Activated T-helper 2 cell treated with anti-CD3 and anti-CD28 coated beads, Interferon-gamma antibody, Interleukin-2, Interleukin-4, amounts not matched to agents 10 μg/mL and 5 μg/mL and 100 μg/mL, durations not matched to agents 14 hours and 24 hours and 36 hours (primary cell): ENCODE results near the gene CDKN2AIP. TPM values are rescaled to one million over a fixed set of nuclear protein-coding genes. Genes with fewer than 3 reads are reported as not detected.
"Not testable (repeated sequence)": the region's sequence is repeated elsewhere in the genome, so short reads cannot be mapped to it uniquely, and the experiment has no call there.

Source experiments
- DNase-seq: peaks from one replicate; pipeline ENCODE4 v3.0.0; 2021; ENCODE audit warnings: low spot score
- H3K27ac Mint-ChIP-seq: one replicate; pipeline ENCODE4 v1.8.0; 2021; ENCODE audit warnings: mixed read lengths
- H3K27me3 Mint-ChIP-seq: one replicate; pipeline ENCODE4 v1.8.0; 2021; ENCODE audit warnings: low read depth, mixed read lengths
- H3K36me3 Mint-ChIP-seq: one replicate; pipeline ENCODE4 v1.8.0; 2021; ENCODE audit warnings: low read depth, mixed read lengths
- H3K4me1 Mint-ChIP-seq: one replicate; pipeline ENCODE4 v1.8.0; 2021; ENCODE audit warnings: low read depth, mixed read lengths
- H3K4me3 Mint-ChIP-seq: one replicate; pipeline ENCODE4 v1.8.0; 2021; ENCODE audit warnings: low read depth, mild to moderate bottlenecking, moderate library complexity, mixed read lengths
- H3K9me3 Mint-ChIP-seq: one replicate; pipeline ENCODE4 v1.8.0; 2021; ENCODE audit warnings: mixed read lengths
- intact Hi-C: fragments of 100-400 bp; cut with micrococcal nuclease; formaldehyde crosslinking; loops from one replicate; pipeline ENCODE4 v1.15.1; 2023
- total RNA-seq: library from RNA; stranded (reverse); gene quantifications from 2 replicates; pipeline ENCODE4 v1.2.3, GENCODE V29; 2022

Gene CDKN2AIP
- total RNA-seq, 1 donor from 2014 or later, result 23.3 TPM

GRCh38 chr4:183424109-183424744 lies 20.2 kb upstream of the CDKN2AIP start:
- H3K4me3 Mint-ChIP-seq, result no peak overlapping the region
- H3K4me1 Mint-ChIP-seq, result peaks cover 3% of the 10 kb centered on the region
- no peak for DNase-seq
- intact Hi-C loops, result no loop called here
- H3K9me3 Mint-ChIP-seq, result no peaks in the 10 kb centered on the region
- no peaks in the 10 kb centered on the region for H3K27me3 Mint-ChIP-seq
- no peaks in the 10 kb centered on the region for H3K36me3 Mint-ChIP-seq
- H3K27ac Mint-ChIP-seq, result no peak overlapping the region

GRCh38 chr4:183426507-183426906 lies 17.9 kb upstream of the CDKN2AIP start:
- peaks cover 13% of the 10 kb centered on the region for H3K4me1 Mint-ChIP-seq
- H3K4me3 Mint-ChIP-seq, result no peak overlapping the region
- H3K9me3 Mint-ChIP-seq, result no peaks in the 10 kb centered on the region
- intact Hi-C loops, result no loop called here
- H3K36me3 Mint-ChIP-seq, result no peaks in the 10 kb centered on the region
- no peaks in the 10 kb centered on the region for H3K27me3 Mint-ChIP-seq
- no peak for DNase-seq
- H3K27ac Mint-ChIP-seq, result no peak overlapping the region

- no peaks in the 10 kb centered on the region for H3K9me3 Mint-ChIP-seq
- no peak overlapping the region for H3K4me3 Mint-ChIP-seq
- H3K27ac Mint-ChIP-seq, result no peak overlapping the region
- intact Hi-C loops, result no loop called here
- no peaks in the 10 kb centered on the region for H3K36me3 Mint-ChIP-seq
- DNase-seq, result no peak
- H3K27me3 Mint-ChIP-seq, result no peaks in the 10 kb centered on the region
- peaks cover 13% of the 10 kb centered on the region for H3K4me1 Mint-ChIP-seq
Observed at GRCh38 chr4:183429489-183429888, 14.9 kb upstream of the CDKN2AIP start.

- DNase-seq, result no peak
- no peaks in the 10 kb centered on the region for H3K36me3 Mint-ChIP-seq
- H3K9me3 Mint-ChIP-seq, result no peaks in the 10 kb centered on the region
- H3K4me1 Mint-ChIP-seq, result peaks cover 13% of the 10 kb centered on the region
- H3K27me3 Mint-ChIP-seq, result no peaks in the 10 kb centered on the region
- peak overlapping the region; percentile 25 for H3K27ac Mint-ChIP-seq
- intact Hi-C loops, result no loop called here
- no peak overlapping the region for H3K4me3 Mint-ChIP-seq
Observed at GRCh38 chr4:183430317-183430993, 14.0 kb upstream of the CDKN2AIP start.

- no peaks in the 10 kb centered on the region for H3K27me3 Mint-ChIP-seq
- peaks cover 13% of the 10 kb centered on the region for H3K4me1 Mint-ChIP-seq
- no peak for DNase-seq
- no peak overlapping the region for H3K4me3 Mint-ChIP-seq
- no peaks in the 10 kb centered on the region for H3K36me3 Mint-ChIP-seq
- H3K9me3 Mint-ChIP-seq, result no peaks in the 10 kb centered on the region
- intact Hi-C loops, result no loop called here
- H3K27ac Mint-ChIP-seq, result peak overlapping the region; percentile 25
Observed at GRCh38 chr4:183430994-183431347, 13.5 kb upstream of the CDKN2AIP start.

GRCh38 chr4:183431614-183432013 lies 12.8 kb upstream of the CDKN2AIP start:
- no peak for DNase-seq
- H3K9me3 Mint-ChIP-seq, result no peaks in the 10 kb centered on the region
- no peaks in the 10 kb centered on the region for H3K27me3 Mint-ChIP-seq
- no peaks in the 10 kb centered on the region for H3K36me3 Mint-ChIP-seq
- intact Hi-C loops, result no loop called here
- H3K4me3 Mint-ChIP-seq, result no peak overlapping the region
- H3K4me1 Mint-ChIP-seq, result peaks cover 10% of the 10 kb centered on the region
- H3K27ac Mint-ChIP-seq, result no peak overlapping the region

GRCh38 chr4:183433183-183433582 lies 11.3 kb upstream of the CDKN2AIP start:
- H3K9me3 Mint-ChIP-seq, H3K36me3 Mint-ChIP-seq, intact Hi-C loops, DNase-seq, H3K4me3 Mint-ChIP-seq, H3K27ac Mint-ChIP-seq, H3K27me3 Mint-ChIP-seq: not testable (repeated sequence)
- peaks cover 10% of the 10 kb centered on the region for H3K4me1 Mint-ChIP-seq

GRCh38 chr4:183434264-183434663 lies 10.2 kb upstream of the CDKN2AIP start:
- Mint-ChIP-seq H3K4me3 (no peak overlapping the region), H3K36me3 (no peaks in the 10 kb centered on the region), H3K27me3 (peaks cover 6% of the 10 kb centered on the region), H3K4me1 (peaks cover 14% of the 10 kb centered on the region), H3K9me3 (no peaks in the 10 kb centered on the region), H3K27ac (no peak overlapping the region)
- DNase-seq, result no peak
- intact Hi-C loops, result no loop called here

GRCh38 chr4:183434666-183435190 lies 9.7 kb upstream of the CDKN2AIP start:
- H3K4me1 Mint-ChIP-seq, result peaks cover 14% of the 10 kb centered on the region
- intact Hi-C loops, result no loop called here

GRCh38 chr4:183435803-183436202 lies 8.6 kb upstream of the CDKN2AIP start:
- no peak for DNase-seq
- intact Hi-C loops, result no loop called here
- Mint-ChIP-seq H3K4me3 (no peak overlapping the region), H3K27ac (no peak overlapping the region), H3K36me3 (no peaks in the 10 kb centered on the region), H3K4me1 (peaks cover 8% of the 10 kb centered on the region), H3K9me3 (no peaks in the 10 kb centered on the region), H3K27me3 (peaks cover 6% of the 10 kb centered on the region)

More at GRCh38 chr4:183434666-183435190, 9.7 kb upstream of the CDKN2AIP start:
- no peak overlapping the region for H3K4me3 Mint-ChIP-seq
- DNase-seq, result no peak
- H3K27me3 Mint-ChIP-seq, result peaks cover 6% of the 10 kb centered on the region
- H3K36me3 Mint-ChIP-seq, result no peaks in the 10 kb centered on the region
- H3K9me3 Mint-ChIP-seq, result no peaks in the 10 kb centered on the region
- H3K27ac Mint-ChIP-seq, result no peak overlapping the region

- H3K9me3 Mint-ChIP-seq, result no peaks in the 10 kb centered on the region
- H3K4me1 Mint-ChIP-seq, result peaks cover 4% of the 10 kb centered on the region
- H3K4me3 Mint-ChIP-seq, result no peak overlapping the region
- peaks cover 6% of the 10 kb centered on the region for H3K27me3 Mint-ChIP-seq
- intact Hi-C loops, result no loop called here
- no peak for DNase-seq
- no peak overlapping the region for H3K27ac Mint-ChIP-seq
- H3K36me3 Mint-ChIP-seq, result no peaks in the 10 kb centered on the region
Observed at GRCh38 chr4:183436417-183436816, 8.0 kb upstream of the CDKN2AIP start.

- Mint-ChIP-seq H3K9me3 (no peaks in the 10 kb centered on the region), H3K4me1 (peaks cover 4% of the 10 kb centered on the region), H3K4me3 (no peak overlapping the region), H3K27me3 (peaks cover 6% of the 10 kb centered on the region), H3K36me3 (no peaks in the 10 kb centered on the region), H3K27ac (no peak overlapping the region)
- intact Hi-C loops, result no loop called here
- DNase-seq, result no peak
Observed at GRCh38 chr4:183437452-183437851, 7.0 kb upstream of the CDKN2AIP start.

- Mint-ChIP-seq H3K36me3 (no peaks in the 10 kb centered on the region), H3K4me1 (peaks cover 8% of the 10 kb centered on the region), H3K9me3 (no peaks in the 10 kb centered on the region), H3K27ac (no peak overlapping the region), H3K4me3 (no peak overlapping the region), H3K27me3 (peaks cover 6% of the 10 kb centered on the region)
- intact Hi-C loops, result no loop called here
- no peak for DNase-seq
Observed at GRCh38 chr4:183438458-183439113, 5.8 kb upstream of the CDKN2AIP start.
